Renal cortical epithelial cell (primary cell): ENCODE data around the gene GPATCH2. TPM values are rescaled to one million over a fixed set of nuclear protein-coding genes. Genes with fewer than 3 reads are reported as not detected.

Experiments
- DNase-seq: peaks from one replicate; pipeline ENCODE4 v3.0.0-alpha.2; 2011; ENCODE audit warnings: low read depth
- total RNA-seq: library from RNA; depleted of rRNA; stranded (reverse); fragments of >200 nt; gene quantifications from 2 replicates; pipeline ENCODE4 v1.2.3, GENCODE V29; 2014

Gene GPATCH2
- total RNA-seq = 11.3 and 26.6 TPM in 2 replicates

- DNase-seq = peak; percentile 84
These were observed at the start of gene GPATCH2, which contains the start of gene SPATA17 for GRCh38 chr1:217630711-217631591. TSS of gene GPATCH2 (minus strand) at chr1:217631090. CDS start at chr1:217630971, 119 bp downstream. TSS of gene SPATA17 (plus strand) at chr1:217631344. CDS start at chr1:217631379, 35 bp downstream.

GRCh38 chr1:217674028-217674729, 43.3 kb upstream of the GPATCH2 start:
- no peak for DNase-seq

- no peak for DNase-seq
These were observed 42.5 kb upstream of the GPATCH2 start for GRCh38 chr1:217673387-217673786.

- DNase-seq = no peak
These were observed 37.6 kb upstream of the GPATCH2 start for GRCh38 chr1:217668351-217668940.

GRCh38 chr1:217661407-217661806, 30.5 kb upstream of the GPATCH2 start:
- DNase-seq = no peak

- peak; percentile 96 for DNase-seq
These were observed 29.6 kb upstream of the GPATCH2 start for GRCh38 chr1:217660353-217661062.

- DNase-seq = no peak
These were observed 19.8 kb upstream of the GPATCH2 start for GRCh38 chr1:217650674-217651073.

GRCh38 chr1:217647791-217648190, 16.9 kb upstream of the GPATCH2 start:
- no peak for DNase-seq

- DNase-seq = no peak
These were observed 11.6 kb upstream of the GPATCH2 start for GRCh38 chr1:217642455-217642854.

- peak; percentile 32 for DNase-seq
These were observed 3.5 kb downstream of the GPATCH2 start for GRCh38 chr1:217627431-217627830.

- peak; percentile 7 for DNase-seq
These were observed 4.6 kb downstream of the GPATCH2 start for GRCh38 chr1:217626321-217626720.

- DNase-seq = no peak
These were observed 8.8 kb downstream of the GPATCH2 start for GRCh38 chr1:217622042-217622441.

- no peak for DNase-seq
These were observed 10.1 kb downstream of the GPATCH2 start for GRCh38 chr1:217620814-217621213.

GRCh38 chr1:217617126-217617525, 13.8 kb downstream of the GPATCH2 start:
- no peak for DNase-seq

- no peak for DNase-seq
These were observed 16.6 kb downstream of the GPATCH2 start for GRCh38 chr1:217614200-217614712.

- DNase-seq = no peak
These were observed 25.5 kb downstream of the GPATCH2 start for GRCh38 chr1:217605390-217605789.

GRCh38 chr1:217602380-217602779, 28.5 kb downstream of the GPATCH2 start:
- DNase-seq = no peak

GRCh38 chr1:217599154-217599553, 31.7 kb downstream of the GPATCH2 start:
- DNase-seq = no peak

- no peak for DNase-seq
These were observed 40.3 kb downstream of the GPATCH2 start for GRCh38 chr1:217590598-217590997.

GRCh38 chr1:217586586-217586985, 44.3 kb downstream of the GPATCH2 start:
- peak; percentile 34 for DNase-seq

GRCh38 chr1:217585577-217585976, 45.3 kb downstream of the GPATCH2 start:
- DNase-seq = no peak
